WTC11 (cell line): Measurements from ENCODE around the gene CLDN6. TPM values are rescaled to one million over a fixed set of nuclear protein-coding genes. Genes with fewer than 3 reads are reported as not detected.
A peak's percentile ranks its signal among the peaks of the same experiment; 100 is the strongest.

Experiments used
- ATAC-seq: fragments of 200-7000 bp; cut with Tn5 transposase; 2 replicates; pipeline ENCODE4 v1.10.0; 2021; ENCODE audit warnings: mild to moderate bottlenecking, moderate library complexity
- CTCF ChIA-PET: fragments of 300-600 bp; sonication (Branson Sonifier 250); formaldehyde crosslinking; loops from one replicate; lab custom pipeline; 2021; ENCODE audit warnings: antibody characterized with exemption; lab: Charles Lee
- POLR2A ChIA-PET: fragments of 350-600 bp; sonication (Branson Sonifier 250); formaldehyde crosslinking; loops from one replicate; lab custom pipeline; 2021; ENCODE audit warnings: antibody characterized with exemption; lab: Charles Lee
- DNase-seq: peaks from one replicate; pipeline ENCODE4 v3.0.0; 2021; ENCODE audit warnings: low spot score
- H3K27ac Mint-ChIP-seq: 2 replicates; pipeline ENCODE4 v1.8.0; 2021; ENCODE audit warnings: mixed read lengths
- H3K27me3 Mint-ChIP-seq: 2 replicates; pipeline ENCODE4 v1.8.0; 2021; ENCODE audit warnings: low read depth, mild to moderate bottlenecking, moderate library complexity, mixed read lengths
- H3K36me3 Mint-ChIP-seq: 2 replicates; pipeline ENCODE4 v1.8.0; 2021; ENCODE audit warnings: mixed read lengths
- H3K4me1 Mint-ChIP-seq: 2 replicates; pipeline ENCODE4 v1.8.0; 2022; ENCODE audit warnings: mixed read lengths
- H3K4me3 Mint-ChIP-seq: 2 replicates; pipeline ENCODE4 v1.8.0; 2021; ENCODE audit warnings: mild to moderate bottlenecking, moderate library complexity, mixed read lengths
- H3K9me3 Mint-ChIP-seq: 2 replicates; pipeline ENCODE4 v1.8.0; 2021; ENCODE audit warnings: mixed read lengths
- ATF2 ChIP-seq: sonication (generic); formaldehyde crosslinking; IDR thresholded peaks from 2 replicates; pipeline ENCODE4 v1.8.1; 2022; ENCODE audit warnings: low read depth, missing genetic modification reagents, borderline replicate concordance
- ATF3 ChIP-seq: sonication (generic); formaldehyde crosslinking; conservative IDR thresholded peaks from 2 replicates; pipeline ENCODE4 v1.8.1; 2022; ENCODE audit warnings: mild to moderate bottlenecking, missing genetic modification reagents
- ERG ChIP-seq: fragments of 250-450 bp; sonication (Bioruptor Pico); IDR thresholded peaks from 2 replicates; pipeline ENCODE4 v1.8.0; 2021; ENCODE audit warnings: mild to moderate bottlenecking
- GRHL2 ChIP-seq: fragments of 250-450 bp; sonication (Bioruptor Pico); IDR thresholded peaks from 2 replicates; pipeline ENCODE4 v1.8.0; 2022; ENCODE audit warnings: mild to moderate bottlenecking, moderate library complexity; ENCODE audit not compliant: insufficient replicate concordance, severe bottlenecking
- GTF2I ChIP-seq: fragments of 250-450 bp; sonication (Bioruptor Pico); conservative IDR thresholded peaks from 2 replicates; pipeline ENCODE4 v1.4.0; 2021; ENCODE audit warnings: mild to moderate bottlenecking
- MLX ChIP-seq: sonication (generic); formaldehyde crosslinking; IDR thresholded peaks from 2 replicates; pipeline ENCODE4 v1.8.1; 2023; ENCODE audit warnings: mild to moderate bottlenecking, missing genetic modification reagents, moderate library complexity
- PRDM15 ChIP-seq: sonication (generic); formaldehyde crosslinking; IDR thresholded peaks from 2 replicates; pipeline ENCODE4 v1.8.0; 2022; ENCODE audit warnings: missing genetic modification reagents
- USF1 ChIP-seq: sonication (generic); formaldehyde crosslinking; IDR thresholded peaks from 2 replicates; pipeline ENCODE4 v1.8.0; 2022; ENCODE audit warnings: mild to moderate bottlenecking, missing genetic modification reagents
- USF2 ChIP-seq: sonication (generic); formaldehyde crosslinking; IDR thresholded peaks from 2 replicates; pipeline ENCODE4 v1.8.1; 2023; ENCODE audit warnings: mild to moderate bottlenecking, missing genetic modification reagents, moderate library complexity
- ZBTB21 ChIP-seq: sonication (generic); formaldehyde crosslinking; IDR thresholded peaks from 2 replicates; pipeline ENCODE4 v1.8.1; 2023; ENCODE audit warnings: mild to moderate bottlenecking, missing genetic modification reagents, borderline replicate concordance
- total RNA-seq: library from RNA; stranded (reverse); gene quantifications from 3 replicates; pipeline ENCODE4 v1.2.3, GENCODE V29; 2021

Gene CLDN6
- total RNA-seq, 1 experiment from 2014 or later: 746 TPM

- H3K4me3 Mint-ChIP-seq: no peak overlapping the region
- no peak overlapping the region for H3K27ac Mint-ChIP-seq
- CTCF ChIA-PET: interaction anchor here (1.9 to 3.1 kb wide), 4 partner anchors 8 to 39 kb away, joined by 9 to 15 read pairs (median 11); partner anchors contain the start of gene KREMEN2
- TF ChIP-seq USF1 (CRISPR knock-in tag): no peak
- no peak for TF ChIP-seq PRDM15 (CRISPR knock-in tag)
- TF ChIP-seq ATF3: no peak
- TF ChIP-seq ATF2: no peak
- TF ChIP-seq MLX: no peak
- TF ChIP-seq GRHL2 (CRISPR knock-in tag): no peak
- TF ChIP-seq ERG (CRISPR knock-in tag): no peak
- POLR2A ChIA-PET: interaction anchor here (0.6 kb wide), 1 partner anchor 39 kb away, joined by 3 read pairs; no protein-coding TSS in a partner anchor
- no peak for ATAC-seq
- DNase-seq: no peak
- no peaks in the 10 kb centered on the region for H3K36me3 Mint-ChIP-seq
- no peaks in the 10 kb centered on the region for H3K27me3 Mint-ChIP-seq
- H3K9me3 Mint-ChIP-seq: no peaks in the 10 kb centered on the region
- peaks cover 21% of the 10 kb centered on the region for H3K4me1 Mint-ChIP-seq
These were observed 25.5 kb downstream of the CLDN6 start for GRCh38 chr16:2992383-2993081.

GRCh38 chr16:2991566-2992261 is 26.3 kb downstream of the CLDN6 start:
- POLR2A ChIA-PET: interaction anchor here (0.6 to 1.4 kb wide), 4 partner anchors 10 to 40 kb away, joined by 3 to 5 read pairs (median 3); no protein-coding TSS in a partner anchor
- Mint-ChIP-seq H3K36me3 (no peaks in the 10 kb centered on the region), H3K9me3 (no peaks in the 10 kb centered on the region), H3K27me3 (no peaks in the 10 kb centered on the region), H3K27ac (peak overlapping the region; percentile 76), H3K4me1 (peaks cover 21% of the 10 kb centered on the region), H3K4me3 (no peak overlapping the region)
- CTCF ChIA-PET: interaction anchor here (0.6 to 3.1 kb wide), 8 partner anchors 9 to 40 kb away, joined by 3 to 13 read pairs (median 9); partner anchors contain the start of gene KREMEN2
- DNase-seq: no peak
- no peak for ATAC-seq
- no peak for TF ChIP-seq GTF2I

- no peaks in the 10 kb centered on the region for H3K9me3 Mint-ChIP-seq
- ChIA-PET CTCF (interaction anchor here (0.7 to 3.1 kb wide), 7 partner anchors 10 to 41 kb away, joined by 3 to 13 read pairs (median 9); partner anchors contain the start of gene KREMEN2), POLR2A (interaction anchor here (0.9 to 1.4 kb wide), 3 partner anchors 10 to 23 kb away, joined by 3 to 5 read pairs (median 3); no protein-coding TSS in a partner anchor)
- H3K27me3 Mint-ChIP-seq: no peaks in the 10 kb centered on the region
- no peak overlapping the region for H3K27ac Mint-ChIP-seq
- peaks cover 21% of the 10 kb centered on the region for H3K4me1 Mint-ChIP-seq
- DNase-seq: no peak
- H3K4me3 Mint-ChIP-seq: no peak overlapping the region
- peak; percentile 15; the same call in 1 of the 2 replicates for TF ChIP-seq USF2 (CRISPR knock-in tag)
- no peak for TF ChIP-seq ZBTB21 (CRISPR knock-in tag)
- ATAC-seq: peak; percentile 32
- no peaks in the 10 kb centered on the region for H3K36me3 Mint-ChIP-seq
These were observed 27.1 kb downstream of the CLDN6 start for GRCh38 chr16:2990891-2991290.
